Activated naive CD8-positive, alpha-beta T cell treated with anti-CD3 and anti-CD28 coated beads, Interleukin-2, amount 50 U/mL, for 24 hours (primary cell): Measurements from ENCODE around the gene KATNIP.

Source experiments
- ATAC-seq: fragments of 150-1000 bp; cut with Tn5 transposase; one replicate; pipeline ENCODE4 v1.10.0; 2021
- DNase-seq: peaks from one replicate; pipeline ENCODE4 v3.0.0; 2021
- H3K27ac Mint-ChIP-seq: one replicate; pipeline ENCODE4 v1.8.0; 2021; ENCODE audit warnings: mild to moderate bottlenecking, mixed read lengths
- H3K27me3 Mint-ChIP-seq: one replicate; pipeline ENCODE4 v1.8.0; 2021; ENCODE audit warnings: mixed read lengths
- H3K36me3 Mint-ChIP-seq: one replicate; pipeline ENCODE4 v1.8.0; 2021; ENCODE audit warnings: low read depth, mixed read lengths
- H3K4me1 Mint-ChIP-seq: one replicate; pipeline ENCODE4 v1.8.0; 2021; ENCODE audit warnings: mixed read lengths
- H3K4me3 Mint-ChIP-seq: one replicate; pipeline ENCODE4 v1.8.0; 2021; ENCODE audit warnings: mild to moderate bottlenecking, moderate library complexity, mixed read lengths
- H3K9me3 Mint-ChIP-seq: one replicate; pipeline ENCODE4 v1.8.0; 2021; ENCODE audit warnings: mixed read lengths

The KATNIP gene

DNA sequence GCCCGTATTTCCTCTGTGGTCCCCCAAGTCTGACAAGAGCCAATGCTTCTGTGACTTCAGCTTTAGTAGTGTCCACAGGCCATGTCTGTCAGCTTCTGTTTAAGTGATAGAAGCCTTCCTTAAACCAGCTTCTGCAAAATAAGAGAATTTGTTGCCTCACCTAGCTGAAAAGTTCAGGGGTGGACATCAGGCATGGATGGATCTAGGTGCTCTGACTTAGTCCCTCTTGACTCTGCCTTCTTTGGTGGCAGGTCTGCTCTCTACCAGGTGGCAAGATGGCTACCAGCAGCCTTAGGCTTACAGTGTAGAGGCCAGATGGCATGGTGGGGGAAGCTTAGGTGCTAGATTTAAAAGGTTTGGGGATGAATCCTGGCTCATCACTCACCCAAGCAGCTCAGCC is 33.7 kb downstream of the KATNIP start:
- peaks cover 7% of the 10 kb centered on the region for H3K4me1 Mint-ChIP-seq
- H3K27me3 Mint-ChIP-seq: no peaks in the 10 kb centered on the region
- H3K36me3 Mint-ChIP-seq: peaks cover 28% of the 10 kb centered on the region
- H3K4me3 Mint-ChIP-seq: no peak overlapping the region
- DNase-seq (no peak), ATAC-seq (no peak)
- H3K27ac Mint-ChIP-seq: no peak overlapping the region
- no peaks in the 10 kb centered on the region for H3K9me3 Mint-ChIP-seq

DNA sequence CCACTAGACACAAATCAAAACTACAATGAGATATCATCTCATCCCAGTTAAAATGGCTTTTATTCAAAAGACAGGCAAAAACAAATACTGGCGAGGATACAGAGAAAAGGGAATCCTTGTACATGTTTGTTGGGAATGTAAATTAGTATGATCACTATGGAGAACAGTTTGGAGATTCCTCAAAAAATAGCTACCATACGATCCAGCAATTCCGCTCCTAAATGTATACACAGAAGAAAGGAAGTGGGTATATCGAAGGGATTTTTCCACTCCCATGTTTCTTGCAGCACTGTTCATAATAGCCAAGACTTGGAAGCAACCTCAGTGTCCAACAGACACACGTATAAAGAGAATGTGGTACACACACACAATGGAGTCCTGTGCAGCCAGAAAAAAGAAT is 35.3 kb downstream of the KATNIP start:
- H3K4me1 Mint-ChIP-seq: no peaks in the 10 kb centered on the region
- H3K4me3 Mint-ChIP-seq: no peak overlapping the region
- H3K9me3 Mint-ChIP-seq: peaks cover 3% of the 10 kb centered on the region
- ATAC-seq (no peak), DNase-seq (no peak)
- H3K36me3 Mint-ChIP-seq: peaks cover 24% of the 10 kb centered on the region
- H3K27me3 Mint-ChIP-seq: no peaks in the 10 kb centered on the region
- H3K27ac Mint-ChIP-seq: no peak overlapping the region

DNA sequence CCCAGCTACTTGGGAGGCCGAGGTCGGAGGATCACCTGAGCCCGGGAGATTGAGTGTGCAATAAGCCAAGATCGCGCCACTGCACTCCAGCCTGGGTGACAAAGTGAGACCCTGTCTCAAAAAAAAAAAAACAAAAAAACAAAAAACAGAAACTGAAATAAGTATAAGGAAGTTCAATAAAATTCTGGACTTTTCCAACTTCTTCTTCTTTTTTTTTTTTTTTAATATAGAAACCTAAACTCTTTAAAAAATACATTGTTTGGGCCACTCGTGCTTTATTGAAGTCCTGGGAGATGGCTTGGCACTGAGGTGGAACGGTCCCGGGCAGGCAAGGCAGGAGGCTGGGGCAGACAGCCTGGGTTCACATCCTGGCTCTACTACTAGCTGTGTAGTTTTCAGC is 36.8 kb downstream of the KATNIP start:
- H3K4me3 Mint-ChIP-seq: no peak overlapping the region
- H3K36me3 Mint-ChIP-seq: peaks cover 23% of the 10 kb centered on the region

DNA sequence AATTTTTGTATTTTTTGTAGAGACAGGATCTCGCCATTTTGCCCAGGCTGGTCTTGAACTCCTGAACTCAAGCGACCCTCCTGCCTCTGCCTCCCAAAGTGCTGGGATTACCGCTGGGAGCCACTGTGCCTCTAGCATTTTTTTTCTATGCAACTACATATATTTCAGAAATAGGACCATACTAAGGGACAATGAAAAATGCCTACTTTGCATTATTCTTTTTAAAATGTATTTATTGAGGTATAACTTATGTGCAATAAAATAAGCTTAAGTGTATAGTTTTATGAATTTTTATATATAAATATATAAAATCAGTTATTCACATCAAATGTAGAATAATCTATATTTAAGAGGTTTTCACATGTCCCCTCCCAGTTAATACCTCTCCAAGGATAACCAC is 38.1 kb downstream of the KATNIP start:
- Mint-ChIP-seq H3K9me3 (peaks cover 3% of the 10 kb centered on the region), H3K36me3 (peaks cover 15% of the 10 kb centered on the region), H3K4me1 (no peaks in the 10 kb centered on the region), H3K4me3 (no peak overlapping the region), H3K27ac (no peak overlapping the region), H3K27me3 (no peaks in the 10 kb centered on the region)
- no peak for ATAC-seq
- no peak for DNase-seq

More for the DNA sequence above, 36.8 kb downstream of the KATNIP start:
- Mint-ChIP-seq H3K9me3 (peaks cover 3% of the 10 kb centered on the region), H3K27me3 (no peaks in the 10 kb centered on the region), H3K27ac (no peak overlapping the region), H3K4me1 (no peaks in the 10 kb centered on the region)
- DNase-seq: no peak
- no peak for ATAC-seq

DNA sequence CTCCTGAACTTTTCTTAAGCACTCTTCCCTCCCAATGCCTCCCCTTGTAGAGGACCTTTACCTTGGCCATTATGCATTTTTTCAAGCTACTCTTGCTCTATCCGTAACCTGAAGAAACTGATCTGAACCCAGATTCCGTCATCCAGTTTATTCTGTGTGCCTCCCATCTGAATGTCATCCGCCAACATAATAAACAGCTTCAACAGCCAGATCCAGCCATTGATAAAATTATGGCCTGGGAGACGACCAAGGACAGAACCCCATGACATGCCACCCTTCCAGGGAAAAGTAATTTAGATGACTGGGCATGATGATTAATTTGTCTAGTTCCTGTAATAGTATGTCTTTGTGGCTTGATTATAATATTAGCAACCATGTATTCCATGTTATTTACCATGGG is 41.9 kb downstream of the KATNIP start:
- Mint-ChIP-seq H3K27ac (no peak overlapping the region), H3K9me3 (peaks cover 3% of the 10 kb centered on the region), H3K27me3 (no peaks in the 10 kb centered on the region), H3K4me1 (no peaks in the 10 kb centered on the region), H3K36me3 (peaks cover 5% of the 10 kb centered on the region), H3K4me3 (no peak overlapping the region)
- DNase-seq (no peak), ATAC-seq (no peak)

DNA sequence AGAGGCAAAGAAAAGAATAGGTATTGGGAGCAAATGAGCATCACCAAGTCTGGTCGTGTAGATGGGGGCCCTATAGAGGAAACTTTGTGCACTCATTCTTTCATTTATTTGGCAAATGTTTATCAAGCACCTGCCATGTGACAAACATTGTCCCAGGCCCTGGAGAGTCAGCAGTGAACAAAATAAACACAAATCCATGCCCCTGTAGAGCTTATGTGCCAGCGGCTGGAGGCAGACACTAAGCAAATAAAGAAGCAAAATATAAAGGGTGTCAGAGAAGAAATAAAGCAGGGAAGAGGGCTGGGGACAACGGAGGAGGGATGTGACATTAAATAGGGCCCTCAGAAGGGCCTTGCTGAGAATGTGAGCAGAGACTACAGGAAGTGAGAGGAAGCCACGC is 45.5 kb downstream of the KATNIP start:
- no peaks in the 10 kb centered on the region for H3K9me3 Mint-ChIP-seq
- H3K27me3 Mint-ChIP-seq: no peaks in the 10 kb centered on the region
- DNase-seq: no peak
- H3K27ac Mint-ChIP-seq: no peak overlapping the region
- H3K4me1 Mint-ChIP-seq: no peaks in the 10 kb centered on the region
- H3K4me3 Mint-ChIP-seq: no peak overlapping the region
- peaks cover 5% of the 10 kb centered on the region for H3K36me3 Mint-ChIP-seq
- ATAC-seq: no peak

DNA sequence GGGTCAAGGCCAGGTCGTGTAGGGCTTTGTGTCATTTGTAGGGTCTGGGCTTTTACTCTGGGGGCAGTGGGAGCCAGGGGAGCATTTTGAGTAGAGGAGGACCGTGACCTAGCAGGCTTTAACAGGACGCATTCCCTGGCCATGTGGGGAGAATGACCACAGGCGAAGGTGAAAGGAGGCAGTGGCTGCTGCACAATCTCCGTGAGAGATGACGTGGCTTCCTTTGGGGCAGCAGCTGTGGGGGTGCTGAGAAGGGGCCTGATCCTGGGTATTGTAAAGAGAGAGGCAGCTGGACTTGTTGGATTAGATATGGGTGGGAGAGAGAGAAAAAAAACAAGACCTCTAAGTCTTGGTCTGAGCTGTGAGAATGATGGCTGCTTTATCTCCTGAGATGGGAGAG is 46.0 kb downstream of the KATNIP start:
- no peak overlapping the region for H3K4me3 Mint-ChIP-seq
- no peak for ATAC-seq
- no peak for DNase-seq
- H3K4me1 Mint-ChIP-seq: no peaks in the 10 kb centered on the region
- H3K9me3 Mint-ChIP-seq: no peaks in the 10 kb centered on the region
- no peaks in the 10 kb centered on the region for H3K27me3 Mint-ChIP-seq
- peaks cover 5% of the 10 kb centered on the region for H3K36me3 Mint-ChIP-seq
- H3K27ac Mint-ChIP-seq: no peak overlapping the region

DNA sequence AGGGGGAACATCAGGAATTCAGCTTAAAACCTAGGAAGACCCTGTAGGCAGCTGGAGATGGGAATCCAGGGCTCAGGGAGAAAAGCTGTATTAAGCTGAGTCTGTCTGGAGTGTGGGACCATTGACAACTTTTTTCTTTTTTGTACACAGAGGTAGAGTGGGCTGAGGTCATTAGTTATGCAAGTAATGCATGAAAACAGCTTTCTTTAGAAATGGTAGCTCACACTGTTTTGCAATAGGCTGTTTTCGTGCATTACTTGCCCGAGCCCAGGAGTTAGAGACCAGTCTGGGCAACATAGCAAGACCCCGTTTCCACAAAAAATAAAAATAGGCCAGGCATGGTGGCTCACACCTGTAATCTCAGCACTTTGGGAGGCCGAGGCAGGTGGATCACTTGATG is 46.5 kb downstream of the KATNIP start:
- H3K27me3 Mint-ChIP-seq: no peaks in the 10 kb centered on the region

DNA sequence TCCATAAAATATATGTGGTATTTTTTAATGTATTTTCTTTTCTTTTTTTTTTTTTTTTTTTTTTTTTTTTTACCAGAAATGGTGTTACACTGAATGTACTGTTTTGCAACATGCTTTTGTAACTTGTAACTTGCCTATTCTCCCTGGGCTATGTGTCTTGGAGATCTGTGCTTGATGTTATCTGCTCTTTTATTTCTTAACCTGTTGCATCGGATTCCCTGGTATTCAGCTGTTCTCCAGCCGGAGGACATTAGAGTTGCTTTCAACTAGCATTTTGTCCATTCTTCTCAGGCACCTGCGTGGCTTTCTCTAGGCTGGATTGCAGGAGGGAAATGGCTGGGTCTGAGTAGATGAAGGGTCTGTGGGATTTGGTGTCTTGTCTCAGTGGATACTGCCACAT is 47.4 kb downstream of the KATNIP start:
- Mint-ChIP-seq H3K4me3 (no peak overlapping the region), H3K27ac (no peak overlapping the region), H3K27me3 (no peaks in the 10 kb centered on the region), H3K36me3 (peaks cover under 1% of the 10 kb centered on the region), H3K9me3 (no peaks in the 10 kb centered on the region), H3K4me1 (no peaks in the 10 kb centered on the region)
- ATAC-seq (no peak), DNase-seq (no peak)

More for the DNA sequence above, 46.5 kb downstream of the KATNIP start:
- no peak overlapping the region for H3K4me3 Mint-ChIP-seq
- H3K9me3 Mint-ChIP-seq: no peaks in the 10 kb centered on the region
- DNase-seq: no peak
- no peak for ATAC-seq
- H3K4me1 Mint-ChIP-seq: no peaks in the 10 kb centered on the region
- H3K27ac Mint-ChIP-seq: no peak overlapping the region
- H3K36me3 Mint-ChIP-seq: peaks cover 3% of the 10 kb centered on the region

DNA sequence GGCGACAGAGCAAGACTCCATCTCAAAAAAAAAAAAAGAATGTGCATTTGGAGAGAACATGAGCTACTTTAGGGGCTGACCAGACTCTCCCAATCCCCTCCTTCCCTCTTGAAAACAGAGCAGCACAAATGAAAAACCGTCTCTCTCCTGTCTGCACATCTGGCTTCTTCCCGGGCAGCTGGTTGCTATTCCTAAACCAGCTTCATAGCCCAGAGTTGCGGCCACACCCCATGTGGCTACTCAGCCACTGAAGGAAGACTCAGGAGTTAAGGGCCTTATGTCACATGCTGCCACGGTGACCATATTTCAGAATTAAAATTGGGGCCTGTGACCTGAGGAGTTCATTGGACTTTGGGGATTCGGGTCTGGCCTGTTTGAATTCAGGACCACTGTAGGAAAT is 48.3 kb downstream of the KATNIP start:
- no peak overlapping the region for H3K4me3 Mint-ChIP-seq
- H3K27me3 Mint-ChIP-seq: no peaks in the 10 kb centered on the region
- H3K36me3 Mint-ChIP-seq: no peaks in the 10 kb centered on the region
- H3K4me1 Mint-ChIP-seq: no peaks in the 10 kb centered on the region
- ATAC-seq (no peak), DNase-seq (no peak)
- H3K9me3 Mint-ChIP-seq: no peaks in the 10 kb centered on the region
- no peak overlapping the region for H3K27ac Mint-ChIP-seq

DNA sequence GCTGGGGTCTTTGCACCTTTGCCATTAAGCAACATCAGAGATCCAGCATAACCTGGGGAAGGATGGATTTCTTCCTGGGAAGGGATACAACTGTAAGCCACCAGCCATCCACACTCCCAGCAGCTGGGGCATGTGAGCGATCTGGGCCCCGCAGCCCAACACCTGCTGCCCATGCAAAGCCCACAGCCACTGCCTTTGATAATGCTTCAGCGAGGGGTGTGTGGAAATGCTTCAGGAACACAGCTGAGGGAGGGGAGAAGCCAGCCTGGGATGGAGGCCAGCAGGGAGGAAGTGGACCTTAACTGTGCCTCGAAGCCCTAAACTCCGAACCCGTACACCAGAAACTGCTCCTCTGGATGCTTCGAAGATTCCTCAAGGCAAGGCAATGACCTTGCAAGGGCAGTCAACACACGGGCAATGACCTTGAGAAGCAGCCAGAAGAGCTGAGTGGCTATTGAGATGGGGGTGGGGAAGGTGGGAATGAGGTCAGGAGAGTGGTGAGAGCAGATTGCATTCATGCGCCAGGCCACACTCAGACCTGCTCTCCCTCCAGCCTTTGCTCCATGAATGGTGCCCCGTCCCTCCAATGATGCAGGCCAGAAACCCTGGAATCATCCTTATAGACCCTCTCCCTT is 49.1 kb downstream of the KATNIP start:
- DNase-seq (no peak), ATAC-seq (no peak)
- no peak overlapping the region for H3K27ac Mint-ChIP-seq
- no peak overlapping the region for H3K4me3 Mint-ChIP-seq
- no peaks in the 10 kb centered on the region for H3K27me3 Mint-ChIP-seq
- H3K4me1 Mint-ChIP-seq: no peaks in the 10 kb centered on the region
- no peaks in the 10 kb centered on the region for H3K36me3 Mint-ChIP-seq
- H3K9me3 Mint-ChIP-seq: no peaks in the 10 kb centered on the region

DNA sequence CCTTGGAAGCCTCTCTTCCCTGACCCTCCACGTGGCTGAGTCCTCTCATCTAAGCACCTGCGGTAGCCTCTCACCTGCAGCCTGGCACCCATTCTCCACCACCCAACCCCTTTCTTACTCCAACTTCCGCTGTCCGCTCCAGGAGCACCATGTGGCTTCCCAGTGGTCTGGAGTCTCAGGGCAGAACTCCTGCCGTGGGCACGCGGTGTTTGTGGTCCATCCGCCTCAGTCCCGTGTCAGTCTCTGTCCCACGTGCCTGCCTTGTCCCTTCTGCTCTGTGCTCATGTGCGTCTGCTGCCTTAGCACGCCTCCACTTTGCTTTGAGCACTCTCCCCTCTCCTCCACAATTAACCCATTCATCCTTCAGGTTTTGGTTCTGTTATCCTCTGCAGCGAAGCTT is 49.7 kb downstream of the KATNIP start:
- ATAC-seq (no peak), DNase-seq (no peak)
- no peaks in the 10 kb centered on the region for H3K4me1 Mint-ChIP-seq
- no peaks in the 10 kb centered on the region for H3K36me3 Mint-ChIP-seq
- H3K9me3 Mint-ChIP-seq: no peaks in the 10 kb centered on the region
- no peak overlapping the region for H3K4me3 Mint-ChIP-seq
- H3K27me3 Mint-ChIP-seq: no peaks in the 10 kb centered on the region
- no peak overlapping the region for H3K27ac Mint-ChIP-seq
